GM19372 (cell line): ENCODE data around the gene SCYGR3.

Experiments used
- ATAC-seq: cut with Tn5 transposase; IDR thresholded peaks from one replicate; pipeline ENCODE4 v1.9.1; 2021; ENCODE audit warnings: mild to moderate bottlenecking, low read depth, moderate library complexity; ENCODE audit not compliant: unreplicated experiment

Gene SCYGR3

GRCh38 chr2:227568852-227569169 lies 45.8 kb downstream of the SCYGR3 start:
- ATAC-seq, result no peak

GRCh38 chr2:227566012-227566411 lies 48.6 kb downstream of the SCYGR3 start:
- no peak for ATAC-seq

DNA sequence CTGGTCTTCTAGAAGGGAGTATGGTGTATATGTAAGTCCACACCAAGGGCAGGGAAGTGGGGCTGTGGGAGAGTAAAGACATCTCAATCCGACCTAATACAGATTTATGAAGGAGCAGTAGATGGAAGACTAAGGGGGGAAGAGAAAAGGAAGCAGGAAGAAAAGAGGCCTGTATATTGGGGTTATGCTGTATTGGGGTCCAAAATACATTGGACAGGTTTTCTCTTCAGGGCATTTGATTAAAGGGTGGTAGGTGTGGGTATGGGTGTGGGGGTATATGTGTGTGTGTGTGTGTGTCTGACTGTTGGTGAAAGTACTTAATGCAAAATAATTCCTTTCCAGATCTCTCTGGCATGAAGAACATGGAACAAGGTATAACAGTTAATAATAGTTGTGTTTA lies 49.6 kb downstream of the SCYGR3 start:
- no peak for ATAC-seq
